ENCODE data around the gene TPSAB1. TPM values are rescaled to one million over a fixed set of nuclear protein-coding genes. Genes with fewer than 3 reads are reported as not detected.

TPSAB1 gene
- total RNA-seq, 4 donors from 2014 or later = 39.8 to 94.6 (median 63.9) TPM

- no peaks in the 10 kb centered on the region for H3K4me1 ChIP-seq
- WGBS, 2 donors (ENCODE audit: low coverage in 1 of 2) = 50 to 84% methylated on average over 1 to 6 of the region's 8 CpGs
- no peak overlapping the region for H3K27ac ChIP-seq
- no peaks in the 10 kb centered on the region for H3K9me3 ChIP-seq
- H3K27me3 ChIP-seq = peaks cover 91% of the 10 kb centered on the region
- H3K36me3 ChIP-seq = no peaks in the 10 kb centered on the region
- H3K4me3 ChIP-seq = no peak overlapping the region
- TF ChIP-seq POLR2AphosphoS5 (IDR thresholded peaks at IDR 0.05) (no peak), CTCF (IDR thresholded peaks at IDR 0.05) (no peak), POLR2A (IDR thresholded peaks at IDR 0.05) (no peak), EP300 (IDR thresholded peaks at IDR 0.05) (no peak)
- ATAC-seq = no peak
Measured at GRCh38 chr16:1280783-1281182, 40.3 kb downstream of the TPSAB1 start.

GRCh38 chr16:1281517-1281916, 41.0 kb downstream of the TPSAB1 start:
- ATAC-seq = no peak
- 67% methylated on average over 3 of the region's 16 CpGs; no CpG with 5 or more reads in 1 of the 2 donors for WGBS, 2 donors (ENCODE audit: low coverage in 1 of 2)
- TF ChIP-seq EP300 (IDR thresholded peaks at IDR 0.05) (no peak), POLR2AphosphoS5 (IDR thresholded peaks at IDR 0.05) (no peak), POLR2A (IDR thresholded peaks at IDR 0.05) (no peak), CTCF (IDR thresholded peaks at IDR 0.05) (no peak)

GRCh38 chr16:1282324-1282973, 41.9 kb downstream of the TPSAB1 start:
- Histone ChIP-seq H3K4me1 (no peaks in the 10 kb centered on the region), H3K9me3 (no peaks in the 10 kb centered on the region), H3K27me3 (peaks cover 91% of the 10 kb centered on the region), H3K4me3 (no peak overlapping the region), H3K36me3 (no peaks in the 10 kb centered on the region), H3K27ac (no peak overlapping the region)
- TF ChIP-seq CTCF (IDR thresholded peaks at IDR 0.05) = no peak
- no peak for TF ChIP-seq POLR2A (IDR thresholded peaks at IDR 0.05)
- TF ChIP-seq EP300 (IDR thresholded peaks at IDR 0.05) = no peak
- no peak for TF ChIP-seq POLR2AphosphoS5 (IDR thresholded peaks at IDR 0.05)
- ATAC-seq = no peak
- 78 to 83% methylated on average over 3 to 4 of the region's 17 CpGs for WGBS, 2 donors (ENCODE audit: low coverage in 1 of 2)

More at GRCh38 chr16:1281517-1281916, 41.0 kb downstream of the TPSAB1 start:
- no peak overlapping the region for H3K27ac ChIP-seq
- H3K4me3 ChIP-seq = no peak overlapping the region
- H3K9me3 ChIP-seq = no peaks in the 10 kb centered on the region
- no peaks in the 10 kb centered on the region for H3K4me1 ChIP-seq
- H3K27me3 ChIP-seq = peaks cover 91% of the 10 kb centered on the region
- no peaks in the 10 kb centered on the region for H3K36me3 ChIP-seq

- no peak for TF ChIP-seq POLR2A (IDR thresholded peaks at IDR 0.05)
- TF ChIP-seq POLR2AphosphoS5 (IDR thresholded peaks at IDR 0.05) = no peak
- TF ChIP-seq EP300 (IDR thresholded peaks at IDR 0.05) = no peak
- no peak for TF ChIP-seq CTCF (IDR thresholded peaks at IDR 0.05)
- Histone ChIP-seq H3K4me1 (peaks cover 0 to 6% (median 0%) of the 10 kb centered on the region in 3 donors), H3K27me3 (peaks cover 91% of the 10 kb centered on the region), H3K4me3 (no peak overlapping the region), H3K36me3 (no peaks in the 10 kb centered on the region), H3K9me3 (no peaks in the 10 kb centered on the region), H3K27ac (no peak overlapping the region)
- ATAC-seq = no peak
- WGBS, 2 donors (ENCODE audit: low coverage in 1 of 2) = 52% methylated on average over 8 of the region's 17 CpGs; no CpG with 5 or more reads in 1 of the 2 donors
Measured at GRCh38 chr16:1283296-1283695, 42.8 kb downstream of the TPSAB1 start.

- no peak for ATAC-seq
- Histone ChIP-seq H3K9me3 (no peaks in the 10 kb centered on the region), H3K27me3 (peaks cover 91% of the 10 kb centered on the region), H3K4me1 (peaks cover 0 to 12% (median 0%) of the 10 kb centered on the region in 3 donors), H3K4me3 (no peak overlapping the region), H3K27ac (no peak overlapping the region), H3K36me3 (no peaks in the 10 kb centered on the region)
- WGBS, 2 donors (ENCODE audit: low coverage in 1 of 2) = no CpG with 5 or more reads among the region's 16 CpGs
- TF ChIP-seq POLR2AphosphoS5 (IDR thresholded peaks at IDR 0.05) = no peak
- TF ChIP-seq CTCF (IDR thresholded peaks at IDR 0.05) = no peak
- TF ChIP-seq POLR2A (IDR thresholded peaks at IDR 0.05) = no peak
- no peak for TF ChIP-seq EP300 (IDR thresholded peaks at IDR 0.05)
Measured at GRCh38 chr16:1283996-1284616, 43.6 kb downstream of the TPSAB1 start.
